ENCODE results near the gene IRGQ. TPM values are rescaled to one million over a fixed set of nuclear protein-coding genes. Genes with fewer than 3 reads are reported as not detected.
"Not testable (repeated sequence)": the region's sequence is repeated elsewhere in the genome, so short reads cannot be mapped to it uniquely, and the experiment has no call there.

IRGQ gene
- total RNA-seq, 1 donor from 2014 or later = 48.6 TPM

GRCh38 chr19:43638214-43638994 lies 42.5 kb upstream of the IRGQ start:
- Mint-ChIP-seq H3K9me3 (ENCODE audit: unreplicated experiment) (no peaks in the 10 kb centered on the region), H3K4me3 (ENCODE audit: unreplicated experiment) (peak overlapping the region; percentile 96), H3K4me1 (ENCODE audit: unreplicated experiment) (peaks cover 17% of the 10 kb centered on the region), H3K27me3 (ENCODE audit: unreplicated experiment) (peaks cover 25% of the 10 kb centered on the region), H3K36me3 (ENCODE audit: low read depth, unreplicated experiment) (peaks cover 16% of the 10 kb centered on the region), H3K27ac (ENCODE audit: unreplicated experiment) (no peak overlapping the region)
- no peak for DNase-seq (ENCODE audit: low spot score)
- TF ChIP-seq CTCF (IDR thresholded peaks at IDR 0.05; ENCODE audit: unreplicated experiment) = no peak

- no peak overlapping the region for H3K4me3 Mint-ChIP-seq (ENCODE audit: unreplicated experiment)
- no peak for TF ChIP-seq CTCF (IDR thresholded peaks at IDR 0.05; ENCODE audit: unreplicated experiment)
- DNase-seq (ENCODE audit: low spot score) = no peak
- H3K36me3 Mint-ChIP-seq (ENCODE audit: low read depth, unreplicated experiment) = peaks cover 12% of the 10 kb centered on the region
- peaks cover 17% of the 10 kb centered on the region for H3K27me3 Mint-ChIP-seq (ENCODE audit: unreplicated experiment)
- H3K9me3 Mint-ChIP-seq (ENCODE audit: unreplicated experiment) = no peaks in the 10 kb centered on the region
- H3K4me1 Mint-ChIP-seq (ENCODE audit: unreplicated experiment) = peaks cover 17% of the 10 kb centered on the region
- no peak overlapping the region for H3K27ac Mint-ChIP-seq (ENCODE audit: unreplicated experiment)
These were observed 40.3 kb upstream of the IRGQ start for GRCh38 chr19:43636121-43636683.

- DNase-seq (ENCODE audit: low spot score); H3K9me3 Mint-ChIP-seq (ENCODE audit: unreplicated experiment): not testable (repeated sequence)
- H3K27me3 Mint-ChIP-seq (ENCODE audit: unreplicated experiment) = peaks cover 13% of the 10 kb centered on the region
- peak overlapping the region; percentile 73 for H3K4me3 Mint-ChIP-seq (ENCODE audit: unreplicated experiment)
- peaks cover 17% of the 10 kb centered on the region for H3K4me1 Mint-ChIP-seq (ENCODE audit: unreplicated experiment)
- peaks cover 11% of the 10 kb centered on the region for H3K36me3 Mint-ChIP-seq (ENCODE audit: low read depth, unreplicated experiment)
- H3K27ac Mint-ChIP-seq (ENCODE audit: unreplicated experiment) = peak overlapping the region; percentile 30
These were observed 39.6 kb upstream of the IRGQ start for GRCh38 chr19:43635561-43635940.

- H3K27me3 Mint-ChIP-seq (ENCODE audit: unreplicated experiment) = peaks cover 12% of the 10 kb centered on the region
- peak overlapping the region; percentile 73 for H3K4me3 Mint-ChIP-seq (ENCODE audit: unreplicated experiment)
- H3K27ac Mint-ChIP-seq (ENCODE audit: unreplicated experiment) = peak overlapping the region; percentile 30
- no peak for TF ChIP-seq CTCF (IDR thresholded peaks at IDR 0.05; ENCODE audit: unreplicated experiment)
- H3K9me3 Mint-ChIP-seq (ENCODE audit: unreplicated experiment) = no peaks in the 10 kb centered on the region
- peaks cover 11% of the 10 kb centered on the region for H3K36me3 Mint-ChIP-seq (ENCODE audit: low read depth, unreplicated experiment)
- H3K4me1 Mint-ChIP-seq (ENCODE audit: unreplicated experiment) = peaks cover 17% of the 10 kb centered on the region
- peak; percentile 34 for DNase-seq (ENCODE audit: low spot score)
These were observed 39.1 kb upstream of the IRGQ start for GRCh38 chr19:43634872-43635560.

GRCh38 chr19:43634506-43634871 lies 38.6 kb upstream of the IRGQ start:
- Mint-ChIP-seq H3K4me3 (ENCODE audit: unreplicated experiment) (no peak overlapping the region), H3K9me3 (ENCODE audit: unreplicated experiment) (no peaks in the 10 kb centered on the region), H3K36me3 (ENCODE audit: low read depth, unreplicated experiment) (peaks cover 11% of the 10 kb centered on the region), H3K4me1 (ENCODE audit: unreplicated experiment) (peaks cover 17% of the 10 kb centered on the region), H3K27me3 (ENCODE audit: unreplicated experiment) (peaks cover 12% of the 10 kb centered on the region), H3K27ac (ENCODE audit: unreplicated experiment) (no peak overlapping the region)
- TF ChIP-seq CTCF (IDR thresholded peaks at IDR 0.05; ENCODE audit: unreplicated experiment) = no peak
- no peak for DNase-seq (ENCODE audit: low spot score)

Measured in endothelial cell (in vitro differentiated cells).